GM21447 (cell line): ENCODE results near the gene PAN3.

ENCODE experiments used
- ATAC-seq: cut with Tn5 transposase; IDR thresholded peaks from one replicate; pipeline ENCODE4 v1.9.1; 2021; ENCODE audit not compliant: unreplicated experiment

Gene PAN3

GRCh38 chr13:28333204-28333881 is 195.0 kb downstream of the PAN3 start:
- ATAC-seq = no peak

- ATAC-seq = no peak
These were observed 197.9 kb downstream of the PAN3 start for GRCh38 chr13:28336193-28336657.

GRCh38 chr13:28337166-28338005 is 199.0 kb downstream of the PAN3 start:
- no peak for ATAC-seq

GRCh38 chr13:28338006-28338574 is 199.7 kb downstream of the PAN3 start:
- no peak for ATAC-seq

- no peak for ATAC-seq
These were observed 200.4 kb downstream of the PAN3 start for GRCh38 chr13:28338742-28339141.

GRCh38 chr13:28339419-28339818 is 201.1 kb downstream of the PAN3 start:
- no peak for ATAC-seq

GRCh38 chr13:28340272-28340793 is 202.0 kb downstream of the PAN3 start:
- no peak for ATAC-seq

GRCh38 chr13:28342251-28342650 is 203.9 kb downstream of the PAN3 start:
- no peak for ATAC-seq

- no peak for ATAC-seq
These were observed 205.8 kb downstream of the PAN3 start for GRCh38 chr13:28344163-28344562.
